Breast epithelium (tissue), 3 donors: ENCODE results near the gene ADAMTS8.

Source experiments
- POLR2A ChIP-seq: fragments of 450-650 bp; IDR thresholded peaks from one replicate; pipeline ENCODE4 v1.6.1; 2016; ENCODE audit warnings: antibody characterized with exemption, mild to moderate bottlenecking, moderate library complexity
- TF ChIP-seq, protein P1 (sequence below), 3 donors: fragments of 450-650 bp; IDR thresholded peaks; one replicate each; pipeline ENCODE4 v1.5.1; 2016 to 2017; ENCODE audit warnings: antibody characterized with exemption in 3 of 3, mild to moderate bottlenecking in 3 of 3, moderate library complexity in 3 of 3

GRCh38 chr11:130429120-130429681 lies 792 bp upstream of the ADAMTS8 start:
- no peak for TF ChIP-seq POLR2A
- TF ChIP-seq, protein P1, sequence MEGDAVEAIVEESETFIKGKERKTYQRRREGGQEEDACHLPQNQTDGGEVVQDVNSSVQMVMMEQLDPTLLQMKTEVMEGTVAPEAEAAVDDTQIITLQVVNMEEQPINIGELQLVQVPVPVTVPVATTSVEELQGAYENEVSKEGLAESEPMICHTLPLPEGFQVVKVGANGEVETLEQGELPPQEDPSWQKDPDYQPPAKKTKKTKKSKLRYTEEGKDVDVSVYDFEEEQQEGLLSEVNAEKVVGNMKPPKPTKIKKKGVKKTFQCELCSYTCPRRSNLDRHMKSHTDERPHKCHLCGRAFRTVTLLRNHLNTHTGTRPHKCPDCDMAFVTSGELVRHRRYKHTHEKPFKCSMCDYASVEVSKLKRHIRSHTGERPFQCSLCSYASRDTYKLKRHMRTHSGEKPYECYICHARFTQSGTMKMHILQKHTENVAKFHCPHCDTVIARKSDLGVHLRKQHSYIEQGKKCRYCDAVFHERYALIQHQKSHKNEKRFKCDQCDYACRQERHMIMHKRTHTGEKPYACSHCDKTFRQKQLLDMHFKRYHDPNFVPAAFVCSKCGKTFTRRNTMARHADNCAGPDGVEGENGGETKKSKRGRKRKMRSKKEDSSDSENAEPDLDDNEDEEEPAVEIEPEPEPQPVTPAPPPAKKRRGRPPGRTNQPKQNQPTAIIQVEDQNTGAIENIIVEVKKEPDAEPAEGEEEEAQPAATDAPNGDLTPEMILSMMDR (IDR thresholded peaks at IDR 0.05), result no peak
